Inflammatory macrophage (primary cell): ENCODE data around the gene GNLY.
"Not testable (repeated sequence)": the region's sequence is repeated elsewhere in the genome, so short reads cannot be mapped to it uniquely, and the experiment has no call there.

ENCODE experiments used
- DNase-seq, 2 donors: peaks; one replicate each; pipeline ENCODE4 v3.0.0-alpha.2; 2020 to 2022

The GNLY gene

GRCh38 chr2:85665264-85665937, 28.8 kb upstream of the GNLY start:
- no peak for DNase-seq

GRCh38 chr2:85666016-85666415, 28.1 kb upstream of the GNLY start:
- no peak for DNase-seq

GRCh38 chr2:85666435-85667316, 27.5 kb upstream of the GNLY start:
- DNase-seq = peak; percentile 61 to 72

DNA sequence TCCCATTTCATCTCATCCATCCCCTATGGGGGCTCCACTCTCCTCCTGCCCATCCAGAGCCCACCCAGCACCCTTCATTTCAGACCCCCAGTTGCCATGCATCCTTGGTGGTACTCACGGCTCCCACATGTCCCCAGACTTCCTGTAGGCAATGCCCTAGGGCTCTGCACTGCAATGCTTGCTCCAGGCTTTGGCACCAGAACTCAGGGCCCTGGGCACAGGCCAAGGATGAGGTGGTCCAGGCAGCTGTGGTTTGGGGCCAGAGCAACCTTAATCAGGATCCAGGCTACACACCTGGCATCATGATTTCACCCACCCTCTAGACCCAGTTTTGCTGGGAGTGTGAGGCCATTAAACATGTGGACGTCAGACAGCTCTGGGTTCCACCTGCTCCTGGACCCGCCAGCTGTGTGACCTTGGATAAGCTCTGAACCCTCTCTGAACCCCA, 26.6 kb upstream of the GNLY start:
- DNase-seq = no peak

DNA sequence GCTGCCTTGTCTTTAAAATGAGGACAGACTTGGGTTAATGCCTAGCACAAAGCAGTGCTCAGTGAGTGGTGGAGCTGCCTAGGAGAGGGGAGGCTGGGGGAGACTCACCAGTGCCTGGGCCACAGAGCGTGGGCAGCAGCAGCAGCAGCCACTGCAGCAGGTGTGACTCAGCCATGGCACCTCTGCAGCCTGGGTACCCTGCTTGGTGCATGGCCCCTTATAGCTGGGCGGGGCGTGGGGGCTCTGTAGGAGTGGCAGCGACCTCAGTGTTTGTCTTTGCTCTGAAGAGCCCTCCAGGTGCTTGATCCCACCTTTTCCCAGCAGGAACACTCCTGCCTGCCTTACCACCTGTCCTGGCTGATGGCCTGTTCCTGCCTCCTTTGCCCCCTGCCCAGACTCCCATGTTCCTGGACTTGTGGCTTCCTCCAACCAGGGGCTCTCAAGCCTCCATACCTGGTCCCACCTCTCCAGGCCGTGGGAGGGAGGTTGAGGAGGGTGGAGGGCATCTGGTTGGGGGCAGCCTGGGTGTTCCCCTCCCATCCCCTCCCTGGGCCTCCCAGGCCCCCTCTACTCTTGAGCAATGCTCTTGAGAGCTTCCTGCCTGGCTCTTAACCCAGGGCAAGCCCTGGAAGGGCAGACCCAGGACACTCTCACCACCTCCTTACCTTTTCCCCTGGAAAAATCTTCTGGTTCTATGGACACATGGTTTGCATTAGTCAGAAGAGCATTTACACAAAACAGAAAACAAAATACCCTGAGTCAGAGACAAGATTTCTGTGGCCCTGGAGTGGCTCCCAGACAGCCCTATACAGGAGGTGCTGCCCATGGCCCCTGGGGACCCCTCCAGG, 25.9 kb upstream of the GNLY start, which contains the start of gene SFTPB:
TSS of gene SFTPB (minus strand) at position 191 of the 848 bp plus-strand sequence. CDS start at position 175, 16 bp downstream.
- DNase-seq = no peak

- DNase-seq = no peak
Measured at GRCh38 chr2:85668857-85669142, 25.4 kb upstream of the GNLY start.

DNA sequence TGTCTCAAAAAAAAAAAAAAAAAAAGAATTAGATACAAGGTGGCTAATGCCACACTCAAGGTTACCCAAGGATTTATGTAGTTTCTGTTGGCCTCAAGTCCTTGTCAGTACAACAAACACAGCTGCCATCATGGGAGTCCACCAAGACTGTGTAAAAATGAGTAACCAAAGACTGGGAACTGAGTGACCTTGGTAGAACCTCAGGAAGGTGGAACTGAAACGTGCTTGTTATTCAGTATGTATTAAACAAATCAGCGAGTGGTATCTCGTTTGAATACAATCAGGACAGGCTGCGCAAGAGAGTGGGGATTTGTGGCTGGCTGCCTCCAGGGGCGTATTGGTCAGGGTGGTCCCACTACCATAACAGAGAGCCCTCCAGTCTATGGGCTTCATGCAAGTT, 24.6 kb upstream of the GNLY start:
- DNase-seq = peak in 1 of 2 donors; percentile 19

GRCh38 chr2:85670416-85670815, 23.7 kb upstream of the GNLY start:
- not testable (repeated sequence) for DNase-seq

DNA sequence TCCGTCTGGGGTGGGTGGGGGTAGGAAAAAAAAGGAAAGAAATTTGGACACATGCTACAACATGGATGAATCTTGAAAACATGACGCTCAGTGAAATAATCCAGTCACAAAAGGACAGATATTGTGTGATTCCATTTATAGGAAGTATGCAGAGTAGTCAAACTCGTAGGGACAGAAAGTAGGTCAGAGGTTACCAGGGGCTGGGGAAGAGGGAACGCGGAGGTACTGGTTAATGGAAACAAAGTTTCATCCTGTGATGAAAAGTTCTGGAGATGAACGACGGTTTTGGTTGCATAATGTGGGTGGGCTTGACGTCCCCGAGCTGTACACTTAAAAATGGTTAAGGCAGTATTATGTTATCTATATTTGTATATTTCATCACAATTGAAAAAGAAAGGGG, 21.7 kb upstream of the GNLY start:
- DNase-seq = peak; percentile 29 to 54

DNA sequence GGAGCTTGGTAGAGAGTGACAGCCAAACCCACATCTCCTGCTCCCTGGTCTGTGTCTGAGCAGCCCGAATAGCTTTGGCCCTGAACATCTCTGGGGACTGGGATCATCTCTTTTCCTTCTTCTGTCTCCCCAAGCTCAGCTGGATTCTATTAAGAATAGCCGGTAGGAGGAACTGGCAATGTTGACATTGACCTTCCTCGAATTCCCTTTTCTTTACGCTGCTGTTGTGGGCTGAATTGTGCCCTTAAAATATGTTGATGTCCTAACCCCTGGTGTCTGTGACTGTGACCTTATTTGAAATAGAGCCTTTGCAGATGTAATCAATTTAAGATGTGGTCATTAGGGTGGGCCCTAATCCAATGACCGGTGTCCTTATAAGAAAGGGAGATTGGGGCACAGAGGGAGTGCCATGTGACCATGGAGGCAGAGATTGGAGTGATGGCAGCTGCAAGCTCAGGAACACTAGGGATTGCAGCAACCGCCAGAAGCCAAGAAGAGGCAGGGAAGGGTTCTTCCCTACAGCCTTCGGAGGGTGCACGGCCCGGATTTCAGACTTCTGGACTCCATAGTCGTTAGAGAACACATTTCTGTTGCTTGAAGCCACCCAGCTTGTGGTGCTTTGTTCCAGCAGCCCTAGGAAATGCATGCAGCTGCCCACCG, 20.3 kb upstream of the GNLY start:
- peak; percentile 63 to 69 for DNase-seq

GRCh38 chr2:85674417-85674816, 19.7 kb upstream of the GNLY start:
- DNase-seq = peak; percentile 86 to 91

DNA sequence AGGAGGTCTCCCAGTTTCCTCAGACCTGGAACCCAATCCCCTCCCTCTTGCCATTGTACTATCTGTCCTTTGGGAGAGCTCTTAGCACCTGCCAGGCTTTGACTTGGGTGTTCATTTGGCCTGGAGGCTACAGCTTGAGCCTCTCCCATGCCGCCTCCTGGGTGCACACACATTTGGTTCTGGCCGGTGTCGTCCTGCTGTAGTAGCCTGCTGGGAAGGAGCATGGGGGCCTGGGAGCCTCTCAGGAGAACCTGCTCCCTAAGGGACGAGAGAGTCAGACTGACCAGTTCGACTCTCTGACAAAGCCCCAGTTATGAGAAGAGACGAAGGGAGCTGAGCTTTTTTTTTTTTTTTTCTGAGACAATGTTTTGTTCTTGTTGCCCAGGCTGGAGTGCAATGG, 18.7 kb upstream of the GNLY start:
- DNase-seq = no peak

- no peak for DNase-seq
Measured at GRCh38 chr2:85675866-85676548, 18.2 kb upstream of the GNLY start.

DNA sequence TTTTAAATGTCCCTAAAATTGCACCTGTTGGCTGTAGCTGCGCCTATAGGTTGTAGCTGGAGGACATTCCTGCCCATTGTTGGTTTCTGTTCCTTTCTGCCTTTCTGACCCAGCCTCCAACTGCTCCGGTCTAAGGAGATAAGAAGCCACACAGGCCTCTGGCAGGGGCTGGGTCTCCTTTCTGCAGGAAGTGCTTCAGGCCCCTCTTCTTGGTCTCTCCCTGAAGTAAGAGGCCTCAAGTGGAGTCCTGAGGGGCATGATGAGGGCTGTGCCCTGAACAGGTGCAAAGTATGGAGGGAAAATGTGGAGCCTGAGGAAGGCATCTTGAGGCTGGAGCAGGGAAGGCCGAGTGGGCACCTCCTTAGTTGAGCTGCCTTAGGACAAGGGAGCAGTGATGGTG, 15.8 kb upstream of the GNLY start:
- DNase-seq = no peak

DNA sequence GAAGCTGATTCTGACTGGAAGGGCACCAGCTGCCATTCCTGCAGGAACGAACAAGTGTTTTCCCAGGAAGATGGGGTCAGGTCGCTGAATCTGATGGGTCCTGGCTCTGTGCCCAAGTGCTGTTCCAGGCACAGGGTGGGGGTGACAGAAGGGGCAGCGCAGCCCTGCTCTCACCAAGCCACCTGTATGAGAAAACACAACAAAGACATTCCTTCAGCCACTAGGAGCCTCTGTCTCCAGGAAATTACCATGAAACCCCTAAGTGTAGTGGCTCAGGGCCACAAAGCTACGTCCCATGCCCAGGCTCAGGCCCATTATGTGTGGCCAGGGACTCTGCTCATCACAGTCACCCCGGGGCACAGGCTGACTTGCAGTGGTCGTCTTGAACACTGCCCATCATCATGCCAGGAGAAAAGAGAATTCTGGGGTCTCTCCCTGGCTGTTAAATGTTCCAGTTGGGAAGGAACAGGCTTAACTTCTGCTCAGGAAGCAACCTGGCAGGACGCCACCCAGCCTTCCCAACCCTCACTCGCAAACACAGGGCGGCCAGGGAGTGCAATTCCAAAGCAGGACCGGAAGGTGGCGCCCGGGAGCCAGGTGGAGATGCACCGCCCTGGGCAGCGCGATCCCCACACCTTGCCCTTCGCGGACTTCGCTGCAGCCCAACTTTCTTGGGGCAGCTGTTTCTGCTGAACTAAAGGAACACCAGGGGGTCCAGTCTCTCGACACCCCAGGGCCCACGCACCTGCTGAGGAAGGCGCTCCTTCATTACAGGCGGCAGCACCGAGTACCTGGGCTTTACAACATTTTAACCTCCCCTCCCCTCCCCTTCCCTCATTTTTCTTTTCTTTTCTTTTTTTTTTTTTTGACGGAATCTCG, 15.1 kb upstream of the GNLY start:
- peak; percentile 53 to 68 for DNase-seq

DNA sequence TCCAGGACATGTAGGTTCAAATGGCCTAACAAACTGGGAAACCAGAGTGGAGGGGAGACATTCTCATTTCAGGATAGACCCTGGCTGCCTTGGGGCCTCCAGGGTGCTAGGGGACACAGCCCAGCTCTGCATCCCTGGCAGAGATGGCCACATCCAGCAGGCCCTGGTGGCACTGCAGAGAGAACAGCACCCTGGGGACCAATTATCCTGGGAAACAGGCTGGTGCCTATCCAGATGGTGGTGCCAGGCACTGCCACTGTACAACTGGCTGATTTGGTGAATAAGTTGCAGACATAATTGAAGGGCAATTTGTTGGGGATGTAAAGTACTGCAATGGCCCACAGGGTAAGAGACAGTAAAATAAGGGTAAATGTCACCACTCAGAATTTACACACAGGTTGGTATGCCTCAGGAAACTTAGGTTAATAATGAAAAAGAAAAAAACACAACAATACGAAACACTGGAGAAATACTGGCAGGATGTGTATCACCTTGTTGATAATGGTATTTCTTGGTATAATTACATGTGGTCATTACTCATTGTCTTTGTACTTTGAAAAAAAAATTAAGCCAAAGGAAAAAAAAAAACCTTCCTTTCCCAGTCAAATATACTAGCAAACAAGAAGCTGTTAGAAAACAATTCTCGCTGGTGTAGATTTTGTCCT, 13.3 kb upstream of the GNLY start:
- no peak for DNase-seq

- DNase-seq = no peak
Measured at GRCh38 chr2:85681372-85681763, 12.8 kb upstream of the GNLY start.

GRCh38 chr2:85681776-85682175, 12.4 kb upstream of the GNLY start:
- no peak for DNase-seq

DNA sequence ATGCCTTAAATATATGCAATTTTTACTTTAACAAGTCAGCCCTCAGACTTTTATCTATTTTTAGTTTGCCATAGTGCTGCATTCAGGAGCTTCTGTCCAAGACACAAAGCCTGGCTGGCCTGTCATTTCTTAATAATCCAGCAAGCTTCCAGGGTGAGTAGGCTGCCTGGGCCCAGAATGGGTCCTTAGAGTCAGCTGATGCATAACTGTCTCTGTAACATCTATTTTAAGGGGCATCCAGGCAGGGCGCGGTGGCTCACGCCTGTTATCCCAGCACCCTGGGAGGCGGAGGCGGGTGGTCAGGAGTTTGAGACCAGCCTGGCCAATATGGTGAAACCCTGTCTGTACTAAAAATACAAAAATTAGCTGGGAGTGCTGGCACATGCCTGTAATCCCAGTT, 11.8 kb upstream of the GNLY start:
- peak; percentile 69 to 72 for DNase-seq

- DNase-seq = no peak
Measured at GRCh38 chr2:85684380-85684779, 9.8 kb upstream of the GNLY start.
